Lower leg skin (tissue), 4 donors: ENCODE results near the gene RPSA. TPM values are rescaled to one million over a fixed set of nuclear protein-coding genes. Genes with fewer than 3 reads are reported as not detected.
A peak's percentile ranks its signal among the peaks of the same experiment; 100 is the strongest.

Source experiments
- DNase-seq, 2 donors: peaks; one replicate each; pipeline ENCODE4 v3.0.0-alpha.2; 2019; ENCODE audit warnings: low spot score in 2 of 2
- H3K4me3 ChIP-seq: fragments of 200-600 bp; sonication (generic); 2 replicates; pipeline ENCODE4 v1.5.1; 2017; ENCODE audit warnings: mild to moderate bottlenecking, low read depth; ENCODE audit not compliant: poor library complexity, severe bottlenecking
- CTCF ChIP-seq, 3 donors: fragments of 450-650 bp; IDR thresholded peaks; one replicate each; pipeline ENCODE4 v1.5.1; 2016; ENCODE audit warnings: antibody characterized with exemption in 3 of 3, mild to moderate bottlenecking in 3 of 3, moderate library complexity in 2 of 3
- POLR2A ChIP-seq, 2 donors: fragments of 450-650 bp; IDR thresholded peaks; one replicate each; pipeline ENCODE4 v1.6.1; 2016 to 2017; ENCODE audit warnings: antibody characterized with exemption in 2 of 2, mild to moderate bottlenecking in 1 of 2, moderate library complexity in 1 of 2
- WGBS, 2 donors: methylation state at CpG; one replicate each; pipeline ENCODE4 v1.1.5; 2018; 5-methylcytosine and 5-hydroxymethylcytosine counted together
- intact Hi-C: fragments of 100-400 bp; cut with DNase I; formaldehyde crosslinking; loops from one replicate; pipeline ENCODE4 v1.15.0; 2023; ENCODE audit warnings: low total_unique reads
- total RNA-seq, 4 donors: library from RNA; depleted of rRNA; stranded (reverse); fragments of >200 nt; gene quantifications; one replicate each; pipeline ENCODE4 v1.1.0, GENCODE V29; 2016

The RPSA gene
- total RNA-seq, 4 donors from 2014 or later = 789 to 1,137 (median 1,095) TPM

- no peak for DNase-seq
- no peak for TF ChIP-seq POLR2A (IDR thresholded peaks at IDR 0.05)
- no peak for TF ChIP-seq CTCF (IDR thresholded peaks at IDR 0.05)
- intact Hi-C loops = no loop called here
- H3K4me3 ChIP-seq = no peak overlapping the region
- 81 to 84% methylated on average over 3 of the region's 3 CpGs for WGBS, 2 donors
Observed at GRCh38 chr3:39381432-39381831, 25.1 kb upstream of the RPSA start.

GRCh38 chr3:39383045-39383880 lies 23.3 kb upstream of the RPSA start, which contains the start of gene SLC25A38:
TSS of gene SLC25A38 (plus strand) at chr3:39383370. CDS start at chr3:39383725, 355 bp downstream.
- TF ChIP-seq CTCF (IDR thresholded peaks at IDR 0.05) (no peak), POLR2A (IDR thresholded peaks at IDR 0.05) (no peak)
- WGBS, 2 donors = 1% methylated on average over 45 to 57 of the region's 62 CpGs
- peak; percentile 71 to 94 for DNase-seq
- intact Hi-C loops = no loop called here
- peak within 1 kb of the TSS; percentile 88 for H3K4me3 ChIP-seq

GRCh38 chr3:39383881-39384664 lies 22.4 kb upstream of the RPSA start:
- no peak for TF ChIP-seq POLR2A (IDR thresholded peaks at IDR 0.05)
- no peak for TF ChIP-seq CTCF (IDR thresholded peaks at IDR 0.05)
- WGBS, 2 donors = 1 to 2% methylated on average over 33 to 51 of the region's 66 CpGs
- H3K4me3 ChIP-seq = peak overlapping the region; percentile 88
- intact Hi-C loops = no loop called here
- DNase-seq = peak; percentile 93 to 99

- DNase-seq = no peak
- no peak overlapping the region for H3K4me3 ChIP-seq
- WGBS, 2 donors = 61 to 63% methylated on average over 14 of the region's 14 CpGs
- intact Hi-C loops = no loop called here
- TF ChIP-seq POLR2A (IDR thresholded peaks at IDR 0.05) = no peak
- no peak for TF ChIP-seq CTCF (IDR thresholded peaks at IDR 0.05)
Observed at GRCh38 chr3:39384665-39385000, 21.9 kb upstream of the RPSA start.

GRCh38 chr3:39385456-39386090 lies 20.9 kb upstream of the RPSA start:
- DNase-seq = no peak
- intact Hi-C loops = no loop called here
- no peak for TF ChIP-seq POLR2A (IDR thresholded peaks at IDR 0.05)
- TF ChIP-seq CTCF (IDR thresholded peaks at IDR 0.05) = no peak
- no peak overlapping the region for H3K4me3 ChIP-seq
- WGBS, 2 donors = 70 to 79% methylated on average over 9 of the region's 9 CpGs
